Measurements from ENCODE around the gene PRDM5. TPM values are rescaled to one million over a fixed set of nuclear protein-coding genes. Genes with fewer than 3 reads are reported as not detected.

Gene PRDM5
- total and polyA plus RNA-seq, 9 of the 15 experiments (the other 6 are each of a cell fraction or from before 2014, with no cell fraction given) = not detected

- Histone ChIP-seq H3K27me3 (ENCODE audit: control insufficient read depth in 2 of 2, insufficient read depth in 2 of 2, low read length in 2 of 2) (no peaks in the 10 kb centered on the region), H2AFZ (ENCODE audit: low read depth, low read length) (no peak overlapping the region), H4K20me1 (replicated peaks; ENCODE audit: control insufficient read depth, insufficient read depth, low read length) (no peaks in the 10 kb centered on the region), H3K27ac (ENCODE audit: extremely low read depth, low read depth, low read length) (no peak overlapping the region), H3K9me1 (ENCODE audit: control insufficient read depth, insufficient read depth, low read length) (no peaks in the 10 kb centered on the region), H3K4me2 (ENCODE audit: insufficient read depth, low read length) (no peak overlapping the region), H3K79me2 (ENCODE audit: control insufficient read depth, insufficient read depth, low read length) (no peaks in the 10 kb centered on the region), H3K4me1 (replicated peaks in 1 of 2; ENCODE audit: control insufficient read depth in 2 of 2, insufficient read depth in 2 of 2, low read length in 2 of 2) (no peaks in the 10 kb centered on the region), H3K36me3 (ENCODE audit: control insufficient read depth, insufficient read depth, low read length) (no peaks in the 10 kb centered on the region), H3K4me3 (no peak overlapping the region), H3K9me3 (replicated peaks; ENCODE audit: control insufficient read depth, insufficient read depth, low read depth, low read length) (no peaks in the 10 kb centered on the region; the same call in 1 of the 2 replicates), H3K9ac (ENCODE audit: insufficient read depth in 1 of 2, low read depth in 2 of 2, low read length in 2 of 2) (no peak overlapping the region)
- CTCF ChIA-PET (ENCODE audit: low intra/inter-chr PET ratio) = no interaction called here
- FAIRE-seq (no peak), ATAC-seq (no peak), DNase-seq (ENCODE audit: extremely low read depth in 1 of 4, low spot score in 3 of 4) (no peak)
- intact Hi-C loops (cut with micrococcal nuclease) = no loop called here
- in situ Hi-C loops (cut with MboI) = no loop called here
- POLR2A ChIA-PET = no interaction called here
- BruUV-seq (replicated peaks) = no TSS peak
- 0% methylated on average over 2 of the region's 2 CpGs for WGBS (ENCODE audit: insufficient coverage, low coverage, missing lambda C conversion rate)
- TF ChIP-seq HNRNPK (IDR thresholded peaks at IDR 0.05; ENCODE audit: low read depth, low read length, poor library complexity, severe bottlenecking) (no peak), ZNF347 (CRISPR knock-in tag; IDR thresholded peaks at IDR 0.05; ENCODE audit: low read depth) (no peak), LCOR (CRISPR knock-in tag; IDR thresholded peaks at IDR 0.05) (no peak), ZNF324 (CRISPR knock-in tag; IDR thresholded peaks at IDR 0.05) (no peak), NONO (IDR thresholded peaks at IDR 0.05; ENCODE audit: low read depth in 2 of 2, low read length in 1 of 2) (no peak), PHF21A (IDR thresholded peaks at IDR 0.05; ENCODE audit: borderline replicate concordance, low read depth) (no peak), KLF13 (tag; IDR thresholded peaks at IDR 0.05; ENCODE audit: borderline replicate concordance, low read depth) (no peak), HSF4 (CRISPR knock-in tag; IDR thresholded peaks at IDR 0.05; ENCODE audit: borderline replicate concordance) (no peak), KLF16 (IDR thresholded peaks at IDR 0.05) (no peak), MTF1 (CRISPR knock-in tag; IDR thresholded peaks at IDR 0.05; ENCODE audit: borderline replicate concordance) (no peak), WHSC1 (IDR thresholded peaks at IDR 0.05; ENCODE audit: low read length) (no peak), HDAC1 (IDR thresholded peaks at IDR 0.05) (no peak)
- TF ChIP-seq, protein P1, sequence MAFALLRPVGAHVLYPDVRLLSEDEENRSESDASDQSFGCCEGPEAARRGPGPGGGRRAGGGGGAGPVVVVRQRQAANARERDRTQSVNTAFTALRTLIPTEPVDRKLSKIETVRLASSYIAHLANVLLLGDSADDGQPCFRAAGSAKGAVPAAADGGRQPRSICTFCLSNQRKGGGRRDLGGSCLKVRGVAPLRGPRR (CRISPR knock-in tag; IDR thresholded peaks at IDR 0.05) = no peak
- TF ChIP-seq, protein P2, sequence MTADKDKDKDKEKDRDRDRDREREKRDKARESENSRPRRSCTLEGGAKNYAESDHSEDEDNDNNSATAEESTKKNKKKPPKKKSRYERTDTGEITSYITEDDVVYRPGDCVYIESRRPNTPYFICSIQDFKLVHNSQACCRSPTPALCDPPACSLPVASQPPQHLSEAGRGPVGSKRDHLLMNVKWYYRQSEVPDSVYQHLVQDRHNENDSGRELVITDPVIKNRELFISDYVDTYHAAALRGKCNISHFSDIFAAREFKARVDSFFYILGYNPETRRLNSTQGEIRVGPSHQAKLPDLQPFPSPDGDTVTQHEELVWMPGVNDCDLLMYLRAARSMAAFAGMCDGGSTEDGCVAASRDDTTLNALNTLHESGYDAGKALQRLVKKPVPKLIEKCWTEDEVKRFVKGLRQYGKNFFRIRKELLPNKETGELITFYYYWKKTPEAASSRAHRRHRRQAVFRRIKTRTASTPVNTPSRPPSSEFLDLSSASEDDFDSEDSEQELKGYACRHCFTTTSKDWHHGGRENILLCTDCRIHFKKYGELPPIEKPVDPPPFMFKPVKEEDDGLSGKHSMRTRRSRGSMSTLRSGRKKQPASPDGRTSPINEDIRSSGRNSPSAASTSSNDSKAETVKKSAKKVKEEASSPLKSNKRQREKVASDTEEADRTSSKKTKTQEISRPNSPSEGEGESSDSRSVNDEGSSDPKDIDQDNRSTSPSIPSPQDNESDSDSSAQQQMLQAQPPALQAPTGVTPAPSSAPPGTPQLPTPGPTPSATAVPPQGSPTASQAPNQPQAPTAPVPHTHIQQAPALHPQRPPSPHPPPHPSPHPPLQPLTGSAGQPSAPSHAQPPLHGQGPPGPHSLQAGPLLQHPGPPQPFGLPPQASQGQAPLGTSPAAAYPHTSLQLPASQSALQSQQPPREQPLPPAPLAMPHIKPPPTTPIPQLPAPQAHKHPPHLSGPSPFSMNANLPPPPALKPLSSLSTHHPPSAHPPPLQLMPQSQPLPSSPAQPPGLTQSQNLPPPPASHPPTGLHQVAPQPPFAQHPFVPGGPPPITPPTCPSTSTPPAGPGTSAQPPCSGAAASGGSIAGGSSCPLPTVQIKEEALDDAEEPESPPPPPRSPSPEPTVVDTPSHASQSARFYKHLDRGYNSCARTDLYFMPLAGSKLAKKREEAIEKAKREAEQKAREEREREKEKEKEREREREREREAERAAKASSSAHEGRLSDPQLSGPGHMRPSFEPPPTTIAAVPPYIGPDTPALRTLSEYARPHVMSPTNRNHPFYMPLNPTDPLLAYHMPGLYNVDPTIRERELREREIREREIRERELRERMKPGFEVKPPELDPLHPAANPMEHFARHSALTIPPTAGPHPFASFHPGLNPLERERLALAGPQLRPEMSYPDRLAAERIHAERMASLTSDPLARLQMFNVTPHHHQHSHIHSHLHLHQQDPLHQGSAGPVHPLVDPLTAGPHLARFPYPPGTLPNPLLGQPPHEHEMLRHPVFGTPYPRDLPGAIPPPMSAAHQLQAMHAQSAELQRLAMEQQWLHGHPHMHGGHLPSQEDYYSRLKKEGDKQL (CRISPR knock-in tag; IDR thresholded peaks at IDR 0.05; ENCODE audit: borderline replicate concordance) = no peak
- TF ChIP-seq, protein P3, sequence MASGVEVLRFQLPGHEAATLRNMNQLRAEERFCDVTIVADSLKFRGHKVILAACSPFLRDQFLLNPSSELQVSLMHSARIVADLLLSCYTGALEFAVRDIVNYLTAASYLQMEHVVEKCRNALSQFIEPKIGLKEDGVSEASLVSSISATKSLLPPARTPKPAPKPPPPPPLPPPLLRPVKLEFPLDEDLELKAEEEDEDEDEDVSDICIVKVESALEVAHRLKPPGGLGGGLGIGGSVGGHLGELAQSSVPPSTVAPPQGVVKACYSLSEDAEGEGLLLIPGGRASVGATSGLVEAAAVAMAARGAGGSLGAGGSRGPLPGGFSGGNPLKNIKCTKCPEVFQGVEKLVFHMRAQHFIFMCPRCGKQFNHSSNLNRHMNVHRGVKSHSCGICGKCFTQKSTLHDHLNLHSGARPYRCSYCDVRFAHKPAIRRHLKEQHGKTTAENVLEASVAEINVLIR (CRISPR knock-in tag; IDR thresholded peaks at IDR 0.05) = no peak
- TF ChIP-seq, protein P4, sequence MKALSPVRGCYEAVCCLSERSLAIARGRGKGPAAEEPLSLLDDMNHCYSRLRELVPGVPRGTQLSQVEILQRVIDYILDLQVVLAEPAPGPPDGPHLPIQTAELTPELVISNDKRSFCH (CRISPR knock-in tag; IDR thresholded peaks at IDR 0.05) = no peak
- TF ChIP-seq, protein P4 (tag; IDR thresholded peaks at IDR 0.05) = no peak
These were observed 18.0 kb upstream of the PRDM5 start for GRCh38 chr4:120940547-120940946.
